ENCODE measurements around the gene EPPIN.

EPPIN gene

DNA sequence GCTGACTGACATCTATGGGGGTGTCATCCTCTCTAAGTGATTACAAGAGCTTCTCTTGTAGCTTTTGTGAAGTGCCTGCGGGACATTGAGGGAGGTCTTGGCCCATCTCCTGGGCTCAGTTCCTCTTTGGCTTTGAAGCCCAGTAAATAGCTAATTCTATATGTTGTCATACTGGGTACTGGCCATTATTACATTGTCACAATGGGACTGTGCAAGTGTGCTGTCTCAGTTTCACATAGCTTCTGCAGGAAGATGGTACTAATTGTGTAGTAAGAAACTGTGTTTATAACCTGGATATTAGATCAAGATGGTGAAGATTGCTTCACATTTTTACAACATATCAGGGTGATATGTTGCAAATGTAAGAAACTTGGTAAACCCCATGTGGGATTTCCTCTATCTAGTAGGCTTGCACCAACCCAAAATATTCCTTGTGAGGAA is 51.7 kb downstream of the EPPIN start:
- H3K9me3 ChIP-seq (ENCODE audit: low read length), result no peaks in the 10 kb centered on the region
- H3K4me1 ChIP-seq (ENCODE audit: insufficient read depth, low read length), result no peaks in the 10 kb centered on the region
- no peaks in the 10 kb centered on the region for H3K36me3 ChIP-seq (ENCODE audit: insufficient read depth, low read length)
- H2AFZ ChIP-seq (ENCODE audit: low read depth, low read length), result no peak overlapping the region
- H3K4me3 ChIP-seq (ENCODE audit: low read length), result no peak overlapping the region
- H3K27me3 ChIP-seq (ENCODE audit: insufficient read depth, low read length), result peaks cover 11% of the 10 kb centered on the region

Data from neuron (in vitro differentiated cells).